Dermis blood vessel endothelial cell (primary cell): ENCODE results near the gene ATP6V1B1. TPM values are rescaled to one million over a fixed set of nuclear protein-coding genes. Genes with fewer than 3 reads are reported as not detected.
"Not testable (repeated sequence)": the region's sequence is repeated elsewhere in the genome, so short reads cannot be mapped to it uniquely, and the experiment has no call there.

ENCODE experiments used
- DNase-seq: peaks from one replicate; pipeline ENCODE4 v3.0.0; 2010
- total RNA-seq: library from RNA; depleted of rRNA; stranded (reverse); fragments of >200 nt; gene quantifications from 2 replicates; pipeline ENCODE4 v1.2.3, GENCODE V29; 2014

ATP6V1B1 gene
- total RNA-seq, 1 donor from 2014 or later: not detected

GRCh38 chr2:70992945-70993853 is 57.5 kb downstream of the ATP6V1B1 start:
- no peak for DNase-seq

GRCh38 chr2:70994009-70994698 is 58.5 kb downstream of the ATP6V1B1 start:
- peak; percentile 37 for DNase-seq

- peak; percentile 91 for DNase-seq
Observed at GRCh38 chr2:70994699-70995425, 59.2 kb downstream of the ATP6V1B1 start, which contains the start of gene TEX261. Gene TEX261, minus strand, starts transcription at chr2:70994873. Its CDS starts 116 bp downstream, at chr2:70994757.

- DNase-seq: peak; percentile 63
Observed at GRCh38 chr2:70995426-70995729, 59.7 kb downstream of the ATP6V1B1 start.

- DNase-seq: not testable (repeated sequence)
Observed at GRCh38 chr2:70998885-70999284, 63.2 kb downstream of the ATP6V1B1 start.

GRCh38 chr2:70999362-70999761 is 63.7 kb downstream of the ATP6V1B1 start:
- no peak for DNase-seq

GRCh38 chr2:70999931-71000330 is 64.2 kb downstream of the ATP6V1B1 start:
- not testable (repeated sequence) for DNase-seq

GRCh38 chr2:71000780-71001591 is 65.3 kb downstream of the ATP6V1B1 start:
- peak; percentile 78 for DNase-seq

GRCh38 chr2:71001592-71001927 is 65.9 kb downstream of the ATP6V1B1 start:
- DNase-seq: no peak

- no peak for DNase-seq
Observed at GRCh38 chr2:71001981-71002570, 66.4 kb downstream of the ATP6V1B1 start.

GRCh38 chr2:71003396-71003795 is 67.7 kb downstream of the ATP6V1B1 start:
- no peak for DNase-seq

- DNase-seq: no peak
Observed at GRCh38 chr2:71003966-71004755, 68.5 kb downstream of the ATP6V1B1 start.

GRCh38 chr2:71004857-71005256 is 69.2 kb downstream of the ATP6V1B1 start:
- DNase-seq: no peak

GRCh38 chr2:71005271-71006202 is 69.8 kb downstream of the ATP6V1B1 start:
- DNase-seq: no peak

GRCh38 chr2:71006323-71006722 is 70.6 kb downstream of the ATP6V1B1 start:
- no peak for DNase-seq

- DNase-seq: no peak
Observed at GRCh38 chr2:71006955-71007799, 71.5 kb downstream of the ATP6V1B1 start.

- no peak for DNase-seq
Observed at GRCh38 chr2:71008342-71008741, 72.6 kb downstream of the ATP6V1B1 start.

- not testable (repeated sequence) for DNase-seq
Observed at GRCh38 chr2:71011786-71012185, 76.1 kb downstream of the ATP6V1B1 start.
